ENCODE results near the gene LRFN2.

The LRFN2 gene

GRCh38 chr6:40407239-40407638 lies 179.9 kb downstream of the LRFN2 start:
- H3K4me2 ChIP-seq (ENCODE audit: insufficient read depth, low read length, poor library complexity, severe bottlenecking) = no peak overlapping the region
- H2AK5ac ChIP-seq (ENCODE audit: low read depth, low read length) = no peak overlapping the region
- no peak overlapping the region for H4K91ac ChIP-seq (ENCODE audit: low read depth, low read length, poor library complexity)
- no peak overlapping the region for H2AFZ ChIP-seq (ENCODE audit: low read length)
- H4K8ac ChIP-seq (ENCODE audit: low read depth, low read length) = no peak overlapping the region
- no peak overlapping the region for H3K4me3 ChIP-seq (ENCODE audit: low read length in 2 of 2)
- H3K27me3 ChIP-seq (ENCODE audit: control insufficient read depth in 3 of 3, insufficient read depth in 3 of 3, low read depth in 1 of 3, low read length in 3 of 3) = no peaks in the 10 kb centered on the region
- H3K9me3 ChIP-seq (replicated peaks in 1 of 2; ENCODE audit: control insufficient read depth in 2 of 2, insufficient read depth in 1 of 2, low read depth in 1 of 2, low read length in 2 of 2) = no peaks in the 10 kb centered on the region
- peaks cover 0 to 2% of the 10 kb centered on the region in 2 donors for H3K4me1 ChIP-seq (ENCODE audit: control insufficient read depth in 2 of 2, insufficient read depth in 1 of 2, low read depth in 1 of 2, low read length in 2 of 2)
- H2BK5ac ChIP-seq (ENCODE audit: low read length) = no peak overlapping the region
- H3K27ac ChIP-seq (replicated peaks; ENCODE audit: low read length) = no peak overlapping the region
- no peak overlapping the region for H3K23ac ChIP-seq (ENCODE audit: low read depth, low read length, poor library complexity)
- no peak overlapping the region for H2BK15ac ChIP-seq (ENCODE audit: low read length)
- H2BK12ac ChIP-seq (ENCODE audit: low read length) = no peak overlapping the region
- no peaks in the 10 kb centered on the region for H3K79me1 ChIP-seq (ENCODE audit: low read depth, low read length)
- no peak for DNase-seq (ENCODE audit: low spot score)
- H3K14ac ChIP-seq (ENCODE audit: low read length) = no peak overlapping the region
- WGBS, 2 donors (ENCODE audit: extremely low coverage in 2 of 2, insufficient read length in 2 of 2, insufficient replicate concordance in 1 of 2) = no CpG with 5 or more reads among the region's 2 CpGs
- H3K36me3 ChIP-seq (replicated peaks in 1 of 2; ENCODE audit: control insufficient read depth in 2 of 2, insufficient read depth in 2 of 2, low read length in 2 of 2) = no peaks in the 10 kb centered on the region
- H3K18ac ChIP-seq (ENCODE audit: low read length) = no peak overlapping the region
- H2BK120ac ChIP-seq (ENCODE audit: low read depth, low read length) = no peak overlapping the region
- no peak overlapping the region for H3K9ac ChIP-seq (ENCODE audit: low read depth, low read length, poor library complexity)
- H3K4ac ChIP-seq (ENCODE audit: low read length) = no peak overlapping the region

- H3K4me2 ChIP-seq (ENCODE audit: insufficient read depth, low read length, poor library complexity, severe bottlenecking) = no peak overlapping the region
- H3K9me3 ChIP-seq (replicated peaks in 1 of 2; ENCODE audit: control insufficient read depth in 2 of 2, insufficient read depth in 1 of 2, low read depth in 1 of 2, low read length in 2 of 2) = no peaks in the 10 kb centered on the region
- no peak overlapping the region for H2AFZ ChIP-seq (ENCODE audit: low read length)
Measured at GRCh38 chr6:40406175-40406574, 181.0 kb downstream of the LRFN2 start.

GRCh38 chr6:40400738-40401137 lies 186.4 kb downstream of the LRFN2 start:
- no peak overlapping the region for H4K8ac ChIP-seq (ENCODE audit: low read depth, low read length)
- no peaks in the 10 kb centered on the region for H3K27me3 ChIP-seq (ENCODE audit: control insufficient read depth in 3 of 3, insufficient read depth in 3 of 3, low read depth in 1 of 3, low read length in 3 of 3)
- H2BK12ac ChIP-seq (ENCODE audit: low read length) = no peak overlapping the region
- H2AFZ ChIP-seq (ENCODE audit: low read length) = no peak overlapping the region
- H3K79me1 ChIP-seq (ENCODE audit: low read depth, low read length) = no peaks in the 10 kb centered on the region
- H3K14ac ChIP-seq (ENCODE audit: low read length) = no peak overlapping the region
- no peak overlapping the region for H2AK5ac ChIP-seq (ENCODE audit: low read depth, low read length)
- no peak overlapping the region for H4K91ac ChIP-seq (ENCODE audit: low read depth, low read length, poor library complexity)
- no peak overlapping the region for H3K9ac ChIP-seq (ENCODE audit: low read depth, low read length, poor library complexity)
- no peaks in the 10 kb centered on the region for H3K9me3 ChIP-seq (replicated peaks in 1 of 2; ENCODE audit: control insufficient read depth in 2 of 2, insufficient read depth in 1 of 2, low read depth in 1 of 2, low read length in 2 of 2)
- H2BK15ac ChIP-seq (ENCODE audit: low read length) = no peak overlapping the region
- no peak overlapping the region for H3K4me2 ChIP-seq (ENCODE audit: insufficient read depth, low read length, poor library complexity, severe bottlenecking)
- no peak overlapping the region for H3K27ac ChIP-seq (replicated peaks; ENCODE audit: low read length)
- H3K4ac ChIP-seq (ENCODE audit: low read length) = no peak overlapping the region
- H3K18ac ChIP-seq (ENCODE audit: low read length) = no peak overlapping the region
- no peak overlapping the region for H3K23ac ChIP-seq (ENCODE audit: low read depth, low read length, poor library complexity)
- DNase-seq (ENCODE audit: low spot score) = no peak
- no peak overlapping the region for H2BK5ac ChIP-seq (ENCODE audit: low read length)
- no peak overlapping the region for H2BK120ac ChIP-seq (ENCODE audit: low read depth, low read length)
- H3K36me3 ChIP-seq (replicated peaks in 1 of 2; ENCODE audit: control insufficient read depth in 2 of 2, insufficient read depth in 2 of 2, low read length in 2 of 2) = no peaks in the 10 kb centered on the region
- peaks cover 0 to 4% of the 10 kb centered on the region in 2 donors for H3K4me1 ChIP-seq (ENCODE audit: control insufficient read depth in 2 of 2, insufficient read depth in 1 of 2, low read depth in 1 of 2, low read length in 2 of 2)
- no peak overlapping the region for H3K4me3 ChIP-seq (ENCODE audit: low read length in 2 of 2)

More at GRCh38 chr6:40406175-40406574, 181.0 kb downstream of the LRFN2 start:
- no CpG with 5 or more reads among the region's 7 CpGs for WGBS, 2 donors (ENCODE audit: extremely low coverage in 2 of 2, insufficient read length in 2 of 2, insufficient replicate concordance in 1 of 2)
- H3K4me1 ChIP-seq (ENCODE audit: control insufficient read depth in 2 of 2, insufficient read depth in 1 of 2, low read depth in 1 of 2, low read length in 2 of 2) = peaks cover 0 to 2% of the 10 kb centered on the region in 2 donors
- H2BK15ac ChIP-seq (ENCODE audit: low read length) = no peak overlapping the region
- no peak overlapping the region for H3K27ac ChIP-seq (replicated peaks; ENCODE audit: low read length)
- H3K9ac ChIP-seq (ENCODE audit: low read depth, low read length, poor library complexity) = no peak overlapping the region
- H4K91ac ChIP-seq (ENCODE audit: low read depth, low read length, poor library complexity) = no peak overlapping the region
- H2BK12ac ChIP-seq (ENCODE audit: low read length) = no peak overlapping the region
- no peak overlapping the region for H3K4me3 ChIP-seq (ENCODE audit: low read length in 2 of 2)
- H3K36me3 ChIP-seq (replicated peaks in 1 of 2; ENCODE audit: control insufficient read depth in 2 of 2, insufficient read depth in 2 of 2, low read length in 2 of 2) = no peaks in the 10 kb centered on the region
- H2AK5ac ChIP-seq (ENCODE audit: low read depth, low read length) = peak overlapping the region; percentile 20
- H3K79me1 ChIP-seq (ENCODE audit: low read depth, low read length) = no peaks in the 10 kb centered on the region
- peak overlapping the region; percentile 18 for H3K23ac ChIP-seq (ENCODE audit: low read depth, low read length, poor library complexity)
- peak overlapping the region; percentile 79 for H3K14ac ChIP-seq (ENCODE audit: low read length)
- H3K4ac ChIP-seq (ENCODE audit: low read length) = no peak overlapping the region
- DNase-seq (ENCODE audit: low spot score) = no peak
- peak overlapping the region; percentile 27 for H2BK5ac ChIP-seq (ENCODE audit: low read length)
- H3K18ac ChIP-seq (ENCODE audit: low read length) = peak overlapping the region; percentile 39
- peak overlapping the region; percentile 49 for H4K8ac ChIP-seq (ENCODE audit: low read depth, low read length)
- H2BK120ac ChIP-seq (ENCODE audit: low read depth, low read length) = no peak overlapping the region
- H3K27me3 ChIP-seq (ENCODE audit: control insufficient read depth in 3 of 3, insufficient read depth in 3 of 3, low read depth in 1 of 3, low read length in 3 of 3) = no peaks in the 10 kb centered on the region

GRCh38 chr6:40399888-40400457 lies 187.2 kb downstream of the LRFN2 start:
- Histone ChIP-seq H4K8ac (ENCODE audit: low read depth, low read length) (no peak overlapping the region), H3K23ac (ENCODE audit: low read depth, low read length, poor library complexity) (no peak overlapping the region), H2BK15ac (ENCODE audit: low read length) (no peak overlapping the region), H3K9ac (ENCODE audit: low read depth, low read length, poor library complexity) (no peak overlapping the region), H3K4ac (ENCODE audit: low read length) (no peak overlapping the region), H2BK12ac (ENCODE audit: low read length) (no peak overlapping the region), H3K14ac (ENCODE audit: low read length) (no peak overlapping the region), H3K4me2 (ENCODE audit: insufficient read depth, low read length, poor library complexity, severe bottlenecking) (no peak overlapping the region), H3K18ac (ENCODE audit: low read length) (no peak overlapping the region), H3K4me3 (ENCODE audit: low read length in 2 of 2) (no peak overlapping the region), H3K36me3 (replicated peaks in 1 of 2; ENCODE audit: control insufficient read depth in 2 of 2, insufficient read depth in 2 of 2, low read length in 2 of 2) (no peaks in the 10 kb centered on the region), H3K27ac (replicated peaks; ENCODE audit: low read length) (no peak overlapping the region), H2AK5ac (ENCODE audit: low read depth, low read length) (no peak overlapping the region), H2BK5ac (ENCODE audit: low read length) (no peak overlapping the region), H2BK120ac (ENCODE audit: low read depth, low read length) (no peak overlapping the region), H3K27me3 (ENCODE audit: control insufficient read depth in 3 of 3, insufficient read depth in 3 of 3, low read depth in 1 of 3, low read length in 3 of 3) (no peaks in the 10 kb centered on the region), H4K91ac (ENCODE audit: low read depth, low read length, poor library complexity) (no peak overlapping the region), H3K4me1 (ENCODE audit: control insufficient read depth in 2 of 2, insufficient read depth in 1 of 2, low read depth in 1 of 2, low read length in 2 of 2) (peaks cover 0 to 4% of the 10 kb centered on the region in 2 donors), H3K9me3 (replicated peaks in 1 of 2; ENCODE audit: control insufficient read depth in 2 of 2, insufficient read depth in 1 of 2, low read depth in 1 of 2, low read length in 2 of 2) (no peaks in the 10 kb centered on the region), H2AFZ (ENCODE audit: low read length) (no peak overlapping the region), H3K79me1 (ENCODE audit: low read depth, low read length) (no peaks in the 10 kb centered on the region)
- WGBS, 2 donors (ENCODE audit: extremely low coverage in 2 of 2, insufficient read length in 2 of 2, insufficient replicate concordance in 1 of 2) = no CpG with 5 or more reads among the region's 4 CpGs
- no peak for DNase-seq (ENCODE audit: low spot score)
